SK-N-SH (cell line): ENCODE measurements around the gene CKM. TPM values are rescaled to one million over a fixed set of nuclear protein-coding genes. Genes with fewer than 3 reads are reported as not detected.
A peak's percentile ranks its signal among the peaks of the same experiment; 100 is the strongest.

Experiments
- CTCF ChIA-PET: fragments of 300-600, 350-600 bp; formaldehyde crosslinking; extraction: SDS; loops from one replicate; lab custom pipeline; 2021; lab: Yijun Ruan, JAX
- POLR2A ChIA-PET: fragments of 350-600 bp; sonication (Branson Sonifier 250); formaldehyde crosslinking; extraction: SDS; loops from one replicate; lab custom pipeline; 2020; ENCODE audit warnings: antibody characterized with exemption, inconsistent platforms; lab: Yijun Ruan, JAX
- DNase-seq: peaks from one replicate; pipeline ENCODE4 v3.0.0; 2012
- H2AFZ ChIP-seq: fragments of 200-600 bp; sonication (generic); 2 replicates; pipeline ENCODE4 v1.8.1; 2016; ENCODE audit warnings: antibody characterized with exemption, mild to moderate bottlenecking, low read depth
- H3F3A ChIP-seq: fragments of 200-600 bp; sonication (generic); replicated peaks from 2 replicates; pipeline ENCODE3; 2016; ENCODE audit warnings: antibody characterized with exemption, mild to moderate bottlenecking; ENCODE audit not compliant: insufficient read depth
- H3K27ac ChIP-seq, 2 experiments: fragments of 200-500 bp in 1 of 2; fragments of 200-600 bp in 1 of 2; sonication (Bioruptor generic) in 1 of 2; sonication (generic), shearing (Covaris generic) in 1 of 2; 2 replicates each; pipeline versions ENCODE4 v1.5.1 to v1.6.1; 2014 to 2016; ENCODE audit warnings: low read depth in 2 of 2, inconsistent platforms in 1 of 2, low read length in 1 of 2, mild to moderate bottlenecking in 1 of 2, mixed read lengths in 1 of 2
- H3K27me3 ChIP-seq: fragments of 200-600 bp; sonication (generic), shearing (Covaris generic); 2 replicates; pipeline ENCODE4 v1.6.1; 2016; ENCODE audit warnings: mixed run types; ENCODE audit not compliant: insufficient read depth
- H3K36me3 ChIP-seq, 2 experiments: fragments of 200-500 bp in 1 of 2; fragments of 200-600 bp in 1 of 2; sonication (Bioruptor generic) in 1 of 2; sonication (generic) in 1 of 2; replicated peaks in 1 of 2; 2 replicates each; pipeline versions ENCODE3 to v1.5.1; 2014 to 2016; ENCODE audit warnings: low read length in 1 of 2, mild to moderate bottlenecking in 1 of 2; ENCODE audit not compliant: insufficient read depth in 2 of 2, control insufficient read depth in 1 of 2
- H3K4me1 ChIP-seq, 2 experiments: fragments of 200-500 bp in 1 of 2; fragments of 200-600 bp in 1 of 2; sonication (Bioruptor generic) in 1 of 2; sonication (generic), shearing (Covaris generic) in 1 of 2; 2 replicates each; pipeline versions ENCODE4 v1.5.1 to v1.6.1; 2014 to 2016; ENCODE audit warnings: low read depth in 1 of 2, low read length in 1 of 2, mixed run types in 1 of 2; ENCODE audit not compliant: insufficient read depth in 2 of 2, control insufficient read depth in 1 of 2
- H3K4me2 ChIP-seq: fragments of 200-600 bp; sonication (generic), shearing (Covaris generic); 2 replicates; pipeline ENCODE4 v1.6.1; 2017; ENCODE audit warnings: mixed run types
- H3K4me3 ChIP-seq, 2 experiments: fragments of 200-500 bp in 1 of 2; fragments of 200-600 bp in 1 of 2; sonication (Bioruptor generic) in 1 of 2; sonication (generic), shearing (Covaris generic) in 1 of 2; 2 replicates each; pipeline versions ENCODE4 v1.5.1 to v1.8.1; 2014 to 2016; ENCODE audit warnings: low read depth in 2 of 2, inconsistent platforms in 1 of 2, low read length in 1 of 2, mild to moderate bottlenecking in 1 of 2, mixed read lengths in 1 of 2, moderate library complexity in 1 of 2
- H3K79me2 ChIP-seq: fragments of 200-600 bp; sonication (generic); 2 replicates; pipeline ENCODE4 v1.8.1; 2017; ENCODE audit warnings: mild to moderate bottlenecking; ENCODE audit not compliant: insufficient read depth
- H3K9ac ChIP-seq: fragments of 200-600 bp; sonication (generic); 2 replicates; pipeline ENCODE4 v1.6.1; 2017; ENCODE audit warnings: mixed run types
- H3K9me2 ChIP-seq: fragments of 200-600 bp; sonication (generic); 2 replicates; pipeline ENCODE4 v1.6.1; 2017; ENCODE audit warnings: mixed run types
- H3K9me3 ChIP-seq: fragments of 200-600 bp; sonication (generic); 2 replicates; pipeline ENCODE4 v1.6.1; 2017; ENCODE audit warnings: mixed run types, mild to moderate bottlenecking, moderate library complexity
- H4K20me1 ChIP-seq: fragments of 200-600 bp; sonication (generic); 2 replicates; pipeline ENCODE4 v1.6.1; 2017; ENCODE audit warnings: mild to moderate bottlenecking, mixed run types; ENCODE audit not compliant: insufficient read depth
- JUND ChIP-seq: IDR thresholded peaks from 2 replicates; pipeline ENCODE4 v1.4.0; 2012
- PBX3 ChIP-seq: IDR thresholded peaks from 2 replicates; pipeline ENCODE4; 2012
- RAD21 ChIP-seq: IDR thresholded peaks from 2 replicates; pipeline ENCODE4 v1.6.1; 2012; ENCODE audit warnings: mild to moderate bottlenecking, low read length
- REST ChIP-seq: IDR thresholded peaks from 2 replicates; pipeline ENCODE4 v1.6.1; 2012; ENCODE audit warnings: mild to moderate bottlenecking, low read depth, low read length, moderate library complexity
- RXRA ChIP-seq: IDR thresholded peaks from 2 replicates; pipeline ENCODE4 v1.4.0; 2012; ENCODE audit warnings: low read depth, mild to moderate bottlenecking, borderline replicate concordance
- SIN3A ChIP-seq: IDR thresholded peaks from 2 replicates; pipeline ENCODE4 v1.6.1; 2012; ENCODE audit warnings: low read depth, mild to moderate bottlenecking, low read length, moderate library complexity, borderline replicate concordance
- TAF1 ChIP-seq: IDR thresholded peaks from 2 replicates; pipeline ENCODE4 v1.6.1; 2012; ENCODE audit warnings: low read depth, mild to moderate bottlenecking, low read length, moderate library complexity, borderline replicate concordance
- TEAD4 ChIP-seq: IDR thresholded peaks from 2 replicates; pipeline ENCODE4 v1.4.0; 2012; ENCODE audit warnings: mild to moderate bottlenecking, borderline replicate concordance; ENCODE audit not compliant: insufficient read depth
- USF1 ChIP-seq: IDR thresholded peaks from 2 replicates; pipeline ENCODE4 v1.4.0; 2012; ENCODE audit warnings: low read depth, borderline replicate concordance
- WGBS: methylation state at CpG from one replicate; pipeline ENCODE4 v1.1.6; 2017; ENCODE audit warnings: low lambda C conversion rate; 5-methylcytosine and 5-hydroxymethylcytosine counted together
- polyA plus RNA-seq, 3 experiments: library from polyadenylated mRNA; depleted of rRNA; stranded (reverse); fragments of >200 nt; gene quantifications; 2 replicates each; pipeline ENCODE4 v1.2.3, GENCODE V29; 2012

Gene CKM
- polyA plus RNA-seq, 1 of the 3 experiments (the other 2 are of a cell fraction): 0.05 TPM

GRCh38 chr19:45333609-45334303, 11.1 kb upstream of the CKM start:
- no peak overlapping the region for H2AFZ ChIP-seq

More at GRCh38 chr19:45333609-45334303, 11.1 kb upstream of the CKM start:
- no peak for TF ChIP-seq JUND
- TF ChIP-seq SIN3A: no peak
- no peak for TF ChIP-seq PBX3
- TF ChIP-seq TAF1: no peak
- TF ChIP-seq REST: no peak
- peak; percentile 21; the same call in 1 of the 2 replicates for TF ChIP-seq USF1
- no peak for TF ChIP-seq TEAD4
- no peak for TF ChIP-seq RXRA
- no peak for TF ChIP-seq RAD21
- H3K9me2 ChIP-seq: no peaks in the 10 kb centered on the region
- H3K27me3 ChIP-seq: no peaks in the 10 kb centered on the region
- H3K9ac ChIP-seq: no peak overlapping the region
- POLR2A ChIA-PET: no interaction called here
- no peak overlapping the region for H3K27ac ChIP-seq
- no peaks in the 10 kb centered on the region; a peak in 1 of 4 replicates for H3K4me1 ChIP-seq
- H3K4me2 ChIP-seq: no peak overlapping the region
- H4K20me1 ChIP-seq: no peaks in the 10 kb centered on the region
- H3K4me3 ChIP-seq: no peak overlapping the region
- CTCF ChIA-PET: interaction anchor here (0.9 to 1.1 kb wide), 2 partner anchors 33 to 85 kb away, joined by 3 to 4 read pairs; no protein-coding TSS in a partner anchor
- H3K79me2 ChIP-seq: no peaks in the 10 kb centered on the region
- peaks cover 5% of the 10 kb centered on the region for H3F3A ChIP-seq
- H3K36me3 ChIP-seq: no peaks in the 10 kb centered on the region
- no peaks in the 10 kb centered on the region for H3K9me3 ChIP-seq
- WGBS: 90% methylated on average over 10 of the region's 10 CpGs
- no peak for DNase-seq
